GM10266 (cell line): ENCODE results near the gene CXorf58.
"Not testable (repeated sequence)": the region's sequence is repeated elsewhere in the genome, so short reads cannot be mapped to it uniquely, and the experiment has no call there.

Source experiments
- DNase-seq: peaks from one replicate; pipeline ENCODE4 v3.0.0; 2012; ENCODE audit errors: extremely low spot score
- TF ChIP-seq, protein P1 (sequence below): IDR thresholded peaks from 2 replicates; pipeline ENCODE4 v1.5.1; 2012; ENCODE audit warnings: mild to moderate bottlenecking, low read depth; ENCODE audit not compliant: control insufficient read depth, insufficient read depth; ENCODE audit errors: missing control alignments

CXorf58 gene

DNA sequence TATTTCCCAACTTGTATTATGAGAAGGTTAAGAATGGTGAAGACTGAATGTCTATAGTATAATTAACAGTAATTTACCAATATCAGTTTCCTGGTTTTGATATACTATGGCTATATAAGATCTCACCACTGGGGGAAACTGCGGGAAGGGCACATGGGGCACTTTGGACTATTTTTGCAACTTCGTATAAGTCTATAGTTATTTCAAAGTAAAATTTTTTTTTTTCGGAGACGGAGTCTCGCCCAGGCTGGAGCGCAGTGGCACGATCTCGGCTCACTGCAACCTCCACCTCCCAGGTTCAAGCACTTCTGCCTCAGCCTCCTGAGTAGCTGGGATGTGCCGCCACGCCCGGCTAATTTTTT, 46.1 kb downstream of the CXorf58 start:
- no peak for DNase-seq
- TF ChIP-seq, protein P1, sequence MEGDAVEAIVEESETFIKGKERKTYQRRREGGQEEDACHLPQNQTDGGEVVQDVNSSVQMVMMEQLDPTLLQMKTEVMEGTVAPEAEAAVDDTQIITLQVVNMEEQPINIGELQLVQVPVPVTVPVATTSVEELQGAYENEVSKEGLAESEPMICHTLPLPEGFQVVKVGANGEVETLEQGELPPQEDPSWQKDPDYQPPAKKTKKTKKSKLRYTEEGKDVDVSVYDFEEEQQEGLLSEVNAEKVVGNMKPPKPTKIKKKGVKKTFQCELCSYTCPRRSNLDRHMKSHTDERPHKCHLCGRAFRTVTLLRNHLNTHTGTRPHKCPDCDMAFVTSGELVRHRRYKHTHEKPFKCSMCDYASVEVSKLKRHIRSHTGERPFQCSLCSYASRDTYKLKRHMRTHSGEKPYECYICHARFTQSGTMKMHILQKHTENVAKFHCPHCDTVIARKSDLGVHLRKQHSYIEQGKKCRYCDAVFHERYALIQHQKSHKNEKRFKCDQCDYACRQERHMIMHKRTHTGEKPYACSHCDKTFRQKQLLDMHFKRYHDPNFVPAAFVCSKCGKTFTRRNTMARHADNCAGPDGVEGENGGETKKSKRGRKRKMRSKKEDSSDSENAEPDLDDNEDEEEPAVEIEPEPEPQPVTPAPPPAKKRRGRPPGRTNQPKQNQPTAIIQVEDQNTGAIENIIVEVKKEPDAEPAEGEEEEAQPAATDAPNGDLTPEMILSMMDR = no peak

DNA sequence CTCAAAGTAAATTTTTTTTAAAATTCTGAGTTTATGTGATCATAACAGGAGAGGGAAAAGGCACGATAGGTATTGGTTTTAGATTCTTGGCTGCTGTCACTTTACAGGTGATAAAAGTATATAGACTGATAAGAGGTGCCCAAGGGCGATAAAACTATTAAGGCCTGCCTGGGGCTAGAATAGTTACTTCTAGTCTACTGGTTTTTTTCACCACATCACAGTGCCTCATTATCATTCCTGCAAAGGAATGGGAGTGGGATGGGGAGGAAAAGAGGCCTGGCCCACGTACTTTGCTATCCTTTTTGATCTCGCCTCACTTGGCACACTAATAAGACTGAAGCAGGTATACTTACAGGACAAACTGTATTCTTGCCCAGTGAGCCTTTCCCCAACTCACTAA, 46.6 kb downstream of the CXorf58 start:
- no peak for DNase-seq
- TF ChIP-seq, protein P1 = no peak

DNA sequence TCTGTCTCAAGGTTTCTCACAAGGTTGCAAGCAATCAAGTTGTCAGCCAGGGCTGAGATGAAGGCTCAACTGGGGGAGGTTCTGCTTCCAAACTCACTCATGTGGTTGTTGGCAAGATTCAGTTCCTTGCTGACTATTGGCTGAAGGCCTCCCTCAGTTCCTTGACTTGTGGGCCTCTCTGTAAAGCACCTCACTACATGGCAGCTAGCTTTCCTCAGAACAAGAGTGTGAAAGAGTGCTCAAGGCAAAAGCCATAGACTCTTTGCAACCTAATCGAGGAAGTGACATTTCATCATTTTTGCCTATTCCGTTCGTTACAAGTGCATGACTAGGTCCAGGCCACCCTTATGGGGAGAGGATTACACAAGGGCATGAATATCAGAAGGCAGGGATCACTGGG, 52.0 kb downstream of the CXorf58 start:
- TF ChIP-seq, protein P1 = no peak
- DNase-seq = no peak

DNA sequence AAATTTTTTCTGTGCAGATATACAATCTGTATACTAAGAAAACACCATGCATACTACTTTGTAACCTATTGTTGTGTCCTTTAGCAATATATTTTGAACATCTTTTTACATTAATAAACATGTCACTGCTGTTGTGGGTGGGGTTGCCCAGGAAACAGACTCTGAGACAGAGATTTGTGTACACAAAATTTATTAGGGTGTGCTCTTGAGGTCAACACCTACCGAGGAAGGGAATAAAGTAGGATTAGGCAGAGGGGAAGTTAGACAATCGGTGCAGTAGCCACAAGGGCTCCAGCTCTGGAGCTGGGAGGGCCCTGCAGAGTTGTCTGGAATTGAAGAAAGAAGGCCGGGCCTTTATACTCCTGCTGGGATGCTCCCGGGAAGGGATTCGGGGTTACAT, 56.4 kb downstream of the CXorf58 start:
- no peak for DNase-seq
- TF ChIP-seq, protein P1 = no peak

DNA sequence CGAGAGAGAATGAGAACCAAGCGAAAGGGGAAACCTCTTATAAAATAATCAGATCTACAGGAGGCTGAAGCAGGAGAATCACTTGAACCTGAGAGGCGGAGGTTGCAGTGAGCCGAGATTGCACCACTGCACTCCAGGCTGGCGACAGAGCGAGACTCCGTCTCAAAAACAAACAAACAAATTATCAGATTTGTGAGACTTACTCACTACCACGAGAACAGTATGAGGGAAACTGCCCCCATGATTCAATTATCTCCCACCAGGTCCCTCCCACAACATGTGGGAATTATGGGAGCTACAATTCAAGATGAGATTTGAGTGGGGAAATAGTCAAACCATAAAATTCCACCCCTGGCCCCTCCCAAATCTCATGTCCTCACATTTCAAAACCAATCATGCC, 57.8 kb downstream of the CXorf58 start:
- DNase-seq = not testable (repeated sequence)

DNA sequence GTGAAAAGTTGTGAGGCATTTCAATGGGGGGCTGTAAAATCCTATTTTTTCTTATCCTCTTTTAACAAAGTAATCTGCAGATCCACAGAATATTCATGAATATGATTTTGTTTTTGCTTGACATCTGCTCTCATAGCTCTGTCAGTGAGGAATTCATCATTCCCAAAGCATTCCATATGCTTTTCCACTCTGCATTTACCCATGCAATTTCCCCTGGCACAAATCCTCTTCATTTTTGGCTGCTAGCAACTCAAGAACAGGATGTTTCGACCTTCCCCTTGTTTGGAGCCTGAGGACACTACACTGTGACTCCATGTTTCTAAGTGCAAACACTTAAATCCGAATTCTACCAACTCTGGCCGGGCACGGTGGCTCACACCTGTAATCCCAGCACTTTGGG, 70.7 kb downstream of the CXorf58 start:
- TF ChIP-seq, protein P1 = no peak
- DNase-seq = no peak

DNA sequence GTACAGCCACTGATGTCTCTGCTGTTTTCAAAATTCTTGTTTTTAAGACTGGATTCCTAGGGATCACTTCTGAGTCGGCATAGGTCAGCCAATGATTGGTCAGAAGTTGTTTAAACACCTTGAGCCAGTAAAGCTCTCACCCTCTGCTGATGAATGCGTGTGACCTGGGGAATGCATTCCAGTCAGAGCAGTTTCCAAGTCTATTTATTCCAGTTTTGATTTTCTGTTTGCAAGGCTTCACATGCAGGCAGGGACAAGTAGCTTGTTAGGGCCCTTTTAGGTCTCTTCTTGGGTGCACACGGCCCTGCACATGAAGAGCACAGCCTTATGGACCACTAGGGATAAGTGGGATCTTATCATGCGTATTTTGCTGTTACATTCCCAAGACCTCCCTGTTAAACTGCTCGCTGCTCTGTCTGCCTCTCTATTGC, 72.2 kb downstream of the CXorf58 start:
- no peak for DNase-seq
- TF ChIP-seq, protein P1 = no peak

DNA sequence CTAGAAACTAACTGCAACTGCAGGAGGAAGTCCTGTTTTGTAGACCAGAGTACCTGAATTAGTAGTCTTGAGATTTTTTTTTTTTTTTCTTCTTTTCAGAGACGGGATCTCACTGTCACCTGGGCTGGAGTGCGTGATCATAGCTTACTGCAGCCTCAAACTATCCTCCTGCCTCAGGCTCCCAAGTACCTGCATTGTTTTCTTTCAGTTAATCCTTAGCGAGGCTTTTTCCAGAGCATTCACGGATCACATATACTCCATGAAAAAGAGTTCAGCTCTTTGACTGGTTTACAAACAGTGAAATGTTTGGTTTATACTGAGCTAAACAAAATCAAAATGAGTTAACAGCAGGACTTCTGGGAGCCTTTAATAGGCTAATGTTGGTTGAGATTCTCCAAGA, 73.4 kb downstream of the CXorf58 start:
- no peak for DNase-seq

More for the DNA sequence above, 73.4 kb downstream of the CXorf58 start:
- TF ChIP-seq, protein P1 = no peak
